GM19351 (cell line): ENCODE results near the gene SLC6A3.

Experiments used
- ATAC-seq: cut with Tn5 transposase; IDR thresholded peaks from one replicate; pipeline ENCODE4 v1.9.1; 2021; ENCODE audit warnings: mild to moderate bottlenecking, moderate library complexity; ENCODE audit not compliant: unreplicated experiment

SLC6A3 gene

DNA sequence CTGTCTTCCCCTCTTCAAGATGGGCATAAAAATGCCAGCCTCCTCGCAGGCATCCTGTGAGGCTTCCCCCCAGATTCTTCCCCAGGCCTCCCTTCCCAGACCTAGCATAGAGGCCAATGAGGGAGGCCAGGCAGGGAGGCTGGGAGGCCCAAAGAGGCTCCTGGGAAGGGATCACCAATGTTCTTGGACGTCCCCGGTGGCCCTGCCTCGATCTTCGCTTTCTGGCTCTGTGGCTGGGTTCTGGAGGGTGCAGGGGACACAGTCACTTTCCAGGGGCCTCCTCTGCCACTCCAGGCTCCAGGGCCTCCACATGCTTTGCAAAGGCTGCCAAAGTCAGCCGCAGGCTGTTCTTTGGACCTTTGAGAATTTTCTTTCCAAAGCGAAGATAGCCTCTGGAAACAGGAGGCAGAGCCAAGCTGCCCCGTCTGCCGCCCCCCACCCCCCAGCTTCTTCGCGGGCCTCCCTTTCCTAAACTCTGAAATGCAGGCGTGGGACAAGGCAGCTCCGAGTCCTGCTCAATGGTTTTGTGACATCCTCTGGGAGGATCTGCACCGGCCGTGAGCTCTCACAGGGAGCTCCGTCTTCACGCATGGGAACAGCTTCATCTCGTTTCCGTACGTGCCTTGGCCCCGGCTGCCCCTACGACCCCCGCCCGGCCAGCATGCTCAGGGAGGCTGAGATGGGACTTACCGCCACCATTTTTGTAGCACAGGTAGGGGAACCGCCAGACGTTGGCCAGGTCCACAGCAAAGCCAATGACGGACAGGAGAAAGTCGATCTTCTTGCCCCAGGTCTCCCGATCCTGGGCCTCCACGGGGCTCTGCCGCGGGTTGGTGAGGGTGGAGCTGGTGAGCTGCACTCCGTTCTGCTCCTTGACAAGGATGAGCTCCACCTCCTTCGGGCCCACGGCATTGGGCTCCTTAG, 2.8 kb downstream of the SLC6A3 start:
- no peak for ATAC-seq

DNA sequence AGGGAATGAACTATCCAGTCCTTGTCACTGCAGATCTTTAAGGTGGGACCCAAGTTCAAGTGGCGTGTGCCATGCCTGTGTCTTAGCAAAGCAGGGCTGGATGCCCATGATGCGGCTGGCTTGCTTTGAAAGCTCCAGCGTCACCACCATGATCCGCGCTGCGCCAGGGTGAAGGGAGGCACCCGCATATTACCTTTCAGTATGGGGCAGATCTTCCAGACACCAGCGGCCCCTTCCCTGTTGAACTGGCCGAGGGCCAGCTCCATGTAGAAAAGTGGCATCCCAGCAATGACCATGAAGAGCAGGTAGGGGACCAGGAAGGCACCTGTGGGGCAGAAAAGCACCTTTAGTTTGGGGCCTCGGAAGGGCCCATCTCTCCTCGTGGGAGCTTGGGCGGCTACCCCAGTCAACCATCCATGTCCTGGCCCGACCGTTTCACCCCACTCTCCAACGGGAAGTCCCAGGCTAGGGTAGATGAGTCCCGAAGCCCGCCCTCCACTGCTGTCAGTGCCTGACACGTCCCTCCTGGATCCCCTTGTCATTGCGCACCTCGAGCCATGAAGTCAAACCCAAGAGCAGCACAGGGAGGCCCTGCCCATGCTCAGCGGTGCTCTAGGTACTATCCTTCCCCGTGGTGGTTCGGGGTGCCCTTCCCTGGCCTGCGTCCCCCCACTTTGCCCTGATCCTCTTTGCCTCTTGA, 3.9 kb downstream of the SLC6A3 start:
- ATAC-seq, result no peak

DNA sequence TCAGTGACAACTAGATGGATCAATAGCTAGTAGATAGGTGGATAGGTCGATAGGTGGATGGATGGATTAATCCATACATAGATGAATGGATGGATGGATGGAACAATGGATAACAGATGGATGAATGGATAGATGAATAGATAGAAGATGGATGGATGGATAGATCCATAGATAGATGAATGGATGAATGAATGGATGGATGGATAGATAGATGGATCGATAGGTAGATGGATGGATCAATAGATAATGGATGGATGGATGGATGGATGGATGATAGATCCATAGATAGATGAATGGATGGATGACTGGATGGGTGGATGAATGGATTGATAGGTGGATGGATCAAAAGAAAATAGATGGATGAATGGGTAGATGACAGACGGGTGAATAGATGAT, 5.1 kb downstream of the SLC6A3 start:
- no peak for ATAC-seq

DNA sequence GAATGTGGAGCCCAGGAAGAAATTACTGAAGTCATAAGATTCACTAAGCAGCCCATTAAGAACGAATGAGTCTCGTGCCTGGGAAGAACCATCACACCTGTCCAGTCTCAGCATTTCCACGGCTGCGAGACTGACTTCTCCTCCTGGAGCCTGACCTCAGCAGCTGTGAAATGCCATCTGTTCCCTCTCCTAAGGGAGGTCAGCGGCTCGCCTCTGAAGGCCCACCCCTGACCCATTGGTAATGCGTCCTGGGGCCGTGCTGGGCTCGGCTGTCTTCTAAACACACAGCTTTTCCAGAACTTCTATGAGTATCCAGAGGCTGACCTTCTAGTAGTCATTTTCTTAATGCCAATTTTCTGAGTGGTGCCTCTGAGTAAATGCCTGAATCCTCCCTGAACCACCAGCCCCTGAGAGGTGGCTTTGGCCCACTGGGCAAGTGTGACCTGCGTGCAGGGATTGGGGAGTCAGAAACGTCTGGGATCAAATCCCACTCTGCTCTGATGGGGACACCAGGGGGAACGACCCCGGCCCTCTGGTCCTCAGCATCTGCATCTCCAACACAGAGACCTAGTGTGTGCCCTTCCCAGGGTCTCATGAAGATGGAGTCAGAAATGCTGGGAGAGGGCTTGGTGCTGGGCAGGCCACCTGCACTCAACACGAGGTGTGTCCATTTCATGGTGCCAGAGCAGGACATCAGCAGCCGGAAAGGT, 5.7 kb downstream of the SLC6A3 start:
- no peak for ATAC-seq

- no peak for ATAC-seq
These were observed 6.4 kb downstream of the SLC6A3 start for GRCh38 chr5:1438871-1439270.

- ATAC-seq, result no peak
These were observed 7.2 kb downstream of the SLC6A3 start for GRCh38 chr5:1437876-1438559.

GRCh38 chr5:1437226-1437829, 7.9 kb downstream of the SLC6A3 start:
- ATAC-seq, result no peak

- ATAC-seq, result no peak
These were observed 8.6 kb downstream of the SLC6A3 start for GRCh38 chr5:1436681-1437080.

GRCh38 chr5:1436036-1436435, 9.2 kb downstream of the SLC6A3 start:
- ATAC-seq, result no peak

DNA sequence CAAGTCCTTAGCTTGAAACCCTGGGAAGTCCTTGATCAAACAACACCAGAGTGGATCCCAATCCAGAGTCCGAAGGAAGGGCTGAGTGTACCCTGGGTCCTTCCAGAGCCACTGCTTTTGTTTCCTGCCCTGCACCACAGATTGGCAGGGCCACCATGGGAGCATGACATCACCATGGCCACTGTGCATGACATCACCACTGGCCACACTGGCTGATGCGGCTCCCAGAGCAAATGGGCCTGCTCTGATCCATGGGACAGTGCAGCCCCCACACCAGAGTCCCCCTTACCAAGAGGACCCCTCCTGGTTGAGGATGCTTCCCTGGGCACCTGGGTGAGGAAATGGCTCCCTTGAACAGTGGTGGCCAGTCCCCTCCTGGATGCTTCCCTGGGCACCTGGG, 9.9 kb downstream of the SLC6A3 start:
- ATAC-seq, result no peak

GRCh38 chr5:1432296-1432695, 12.9 kb downstream of the SLC6A3 start:
- no peak for ATAC-seq

GRCh38 chr5:1431896-1432295, 13.3 kb downstream of the SLC6A3 start:
- no peak for ATAC-seq

DNA sequence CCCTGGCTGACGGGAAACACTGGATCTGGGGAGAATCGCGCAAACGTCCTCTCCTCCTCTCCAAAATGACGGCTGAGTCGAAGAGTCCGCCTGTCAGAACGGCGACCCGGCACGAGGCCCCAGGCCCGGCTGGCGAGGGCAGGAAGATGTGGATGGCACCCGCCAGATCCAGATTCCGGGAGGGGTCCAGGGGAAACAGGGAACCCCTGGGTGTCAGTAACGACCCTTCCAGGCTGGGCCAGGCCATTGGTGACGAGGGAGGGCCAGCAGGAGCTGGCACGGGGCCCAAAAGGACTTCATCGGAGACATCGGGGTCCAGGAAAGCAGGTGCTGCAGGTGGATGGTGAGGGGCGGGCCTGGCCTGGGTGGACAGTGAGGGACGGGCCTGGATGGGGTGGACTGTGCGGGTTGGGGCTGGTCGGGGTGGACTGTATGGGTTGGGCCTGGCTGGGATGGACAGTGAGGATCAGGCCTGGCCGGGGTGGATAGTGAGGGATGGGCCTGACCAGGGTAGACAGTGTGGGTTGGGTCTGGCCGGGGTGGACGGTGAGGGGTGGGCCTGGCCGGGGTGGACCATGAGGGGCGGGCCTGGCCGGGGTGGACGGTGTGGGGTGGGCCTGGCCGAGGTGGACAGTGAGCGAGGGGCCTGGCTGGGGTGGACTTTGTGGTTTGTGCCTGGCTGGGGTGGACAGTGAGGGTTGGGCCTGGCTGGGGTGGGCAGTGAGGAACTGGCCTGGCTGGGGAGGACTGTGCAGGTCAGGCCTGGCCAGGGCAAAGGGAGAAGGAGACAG, 14.0 kb downstream of the SLC6A3 start:
- ATAC-seq, result no peak

DNA sequence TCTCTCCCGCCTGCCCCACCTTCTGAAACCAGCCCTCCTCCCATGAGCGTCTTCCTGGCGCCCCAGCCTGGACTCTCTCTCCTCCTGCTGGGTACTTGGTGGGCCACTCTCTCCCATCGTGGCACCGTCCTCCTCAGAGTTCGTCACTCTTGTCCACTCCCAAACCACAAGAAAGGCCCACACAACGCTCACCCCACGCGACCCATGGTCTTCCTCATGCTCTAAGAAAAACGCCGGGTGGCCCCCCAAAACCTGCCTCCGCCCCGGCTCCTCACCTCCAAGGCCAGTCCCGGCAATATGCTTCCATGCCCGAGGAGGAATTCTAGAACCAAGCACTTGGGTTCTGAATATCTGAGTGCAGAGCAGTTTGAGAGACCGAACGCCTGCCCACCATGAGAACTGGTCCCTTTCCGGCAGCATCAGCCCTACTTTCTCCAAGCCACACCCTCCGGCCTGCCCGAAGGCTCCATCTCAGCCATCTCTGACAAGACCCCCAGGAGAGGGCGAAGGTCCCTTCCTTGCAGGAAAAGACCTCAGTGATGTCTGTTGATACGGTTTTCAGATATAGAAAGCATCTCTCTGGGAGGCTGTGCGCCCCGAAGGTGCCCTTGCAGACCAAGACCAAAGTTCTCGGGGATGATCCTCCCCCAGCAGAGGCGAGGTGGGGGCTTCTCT, 15.0 kb downstream of the SLC6A3 start:
- ATAC-seq, result no peak

DNA sequence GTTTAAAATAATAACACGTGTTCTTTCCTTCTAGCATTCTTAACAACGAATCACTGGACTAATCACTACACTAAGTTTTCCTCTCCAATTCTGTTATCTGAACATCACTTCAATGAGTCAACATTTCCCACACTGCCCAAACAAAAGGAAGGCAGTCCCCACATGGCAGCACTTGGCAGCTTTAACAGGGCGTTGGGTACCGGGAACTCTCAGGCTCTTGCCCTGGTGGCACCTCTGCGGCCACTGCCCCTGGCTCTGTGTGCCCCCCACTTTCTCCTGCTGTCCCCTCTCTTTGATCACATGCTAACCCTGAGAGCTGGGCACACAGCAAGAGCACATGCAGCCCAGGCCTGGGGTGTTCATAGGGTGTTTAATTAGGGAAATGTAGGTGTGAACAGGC, 15.7 kb downstream of the SLC6A3 start:
- no peak for ATAC-seq

GRCh38 chr5:1429066-1429465, 16.2 kb downstream of the SLC6A3 start:
- ATAC-seq, result no peak

DNA sequence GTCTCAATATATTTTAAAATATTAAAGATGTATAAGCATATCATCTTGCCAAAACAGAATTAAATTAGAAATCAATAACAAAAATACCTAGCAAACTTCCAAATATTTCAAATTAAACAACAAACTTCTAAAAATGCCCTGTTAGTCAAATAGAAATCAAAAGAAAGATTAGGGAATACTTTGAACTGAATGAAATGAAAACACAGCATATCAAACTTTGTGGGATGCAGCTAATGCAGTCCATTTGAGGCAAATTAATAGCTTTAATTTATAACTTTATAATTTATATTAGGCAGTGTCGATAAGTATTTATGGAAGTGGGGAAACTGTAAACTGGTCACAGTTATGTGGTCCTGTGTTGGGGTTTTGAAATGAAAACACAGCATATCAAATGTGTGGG, 17.1 kb downstream of the SLC6A3 start:
- no peak for ATAC-seq

GRCh38 chr5:1424716-1425115, 20.5 kb downstream of the SLC6A3 start:
- ATAC-seq, result no peak

DNA sequence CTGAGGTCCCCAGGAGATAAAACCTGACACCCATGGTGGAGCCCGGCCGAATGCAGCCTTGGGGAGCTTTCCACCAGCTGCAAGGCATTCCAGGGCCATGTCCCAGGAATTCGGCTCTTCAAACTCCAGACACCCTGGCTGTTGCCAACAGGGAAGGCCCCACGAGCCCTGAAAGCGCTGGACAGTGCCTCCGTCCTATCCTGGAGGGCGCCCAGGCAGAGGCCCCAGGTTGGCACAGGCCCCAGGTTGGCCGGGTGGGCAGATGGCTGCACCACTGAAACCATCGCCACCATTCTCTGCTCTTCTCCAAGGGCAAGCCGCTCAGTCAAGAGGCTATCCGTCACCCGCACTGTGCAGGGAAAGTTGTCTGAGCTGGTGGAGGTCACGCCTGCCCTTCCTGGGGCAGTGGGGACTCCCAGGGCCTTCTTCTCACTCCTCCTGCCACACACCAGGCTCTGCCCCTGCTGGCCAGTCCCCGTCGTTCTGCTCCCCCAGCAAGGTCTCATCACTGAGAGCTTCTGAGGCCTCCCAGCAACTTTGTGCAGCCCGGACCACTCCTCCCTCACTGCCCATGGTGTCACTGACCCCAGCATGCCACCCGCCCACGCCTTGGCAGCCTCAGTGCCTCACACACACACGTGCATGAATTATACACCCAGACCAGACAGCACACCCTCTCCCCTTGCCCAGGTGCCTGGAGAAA, 21.2 kb downstream of the SLC6A3 start:
- no peak for ATAC-seq
